IMR-90 (cell line): ENCODE measurements around the gene GRM8. TPM values are rescaled to one million over a fixed set of nuclear protein-coding genes. Genes with fewer than 3 reads are reported as not detected.
"Not testable (repeated sequence)": the region's sequence is repeated elsewhere in the genome, so short reads cannot be mapped to it uniquely, and the experiment has no call there.

Experiments
- ATAC-seq: fragments of 200-7000 bp; cut with Tn5 transposase; 2 replicates; pipeline ENCODE4 v1.9.1; 2020; ENCODE audit warnings: low read depth, mild to moderate bottlenecking, moderate library complexity
- BruUV-seq: library from RNA; stranded (reverse); fragments of 400-500 nt; replicated peaks from 2 replicates; lab custom pipeline; 2021; lab: Mats Ljungman, UMichigan
- CTCF ChIA-PET: fragments of 300-600 bp; formaldehyde crosslinking; extraction: SDS; loops from one replicate; lab custom pipeline; 2021; ENCODE audit warnings: antibody characterized with exemption; lab: Yijun Ruan, JAX
- POLR2A ChIA-PET: fragments of 300-600 bp; sonication (Branson Sonifier 250); formaldehyde crosslinking; loops from one replicate; lab custom pipeline; 2022; ENCODE audit warnings: antibody characterized with exemption; ENCODE audit not compliant: unreplicated experiment; lab: Charles Lee
- DNase-seq: peaks from one replicate; pipeline ENCODE4 v3.0.0; 2013
- H2AFZ ChIP-seq: replicated peaks from 2 replicates; pipeline ENCODE3; 2013; ENCODE audit warnings: low read length, mild to moderate bottlenecking; ENCODE audit not compliant: poor library complexity
- H2AK5ac ChIP-seq: 2 replicates; pipeline ENCODE4 v1.6.1; 2013; ENCODE audit warnings: low read depth, low read length, inconsistent platforms
- H2AK9ac ChIP-seq: replicated peaks from 2 replicates; pipeline ENCODE3; 2013; ENCODE audit warnings: mild to moderate bottlenecking, low read depth, low read length, moderate library complexity; ENCODE audit not compliant: poor library complexity
- H2BK120ac ChIP-seq: 2 replicates; pipeline ENCODE4 v1.6.1; 2013; ENCODE audit warnings: low read depth, low read length, inconsistent platforms
- H2BK15ac ChIP-seq: 3 replicates; pipeline ENCODE4 v1.6.1; 2013; ENCODE audit warnings: low read depth, low read length, inconsistent platforms
- H2BK20ac ChIP-seq: 2 replicates; pipeline ENCODE4 v1.6.1; 2013; ENCODE audit warnings: low read depth, mild to moderate bottlenecking, inconsistent platforms, low read length, moderate library complexity
- H2BK5ac ChIP-seq: 2 replicates; pipeline ENCODE4 v1.6.1; 2013; ENCODE audit warnings: mild to moderate bottlenecking, low read depth, low read length, inconsistent platforms; ENCODE audit not compliant: poor library complexity, severe bottlenecking
- H3K14ac ChIP-seq: replicated peaks from 2 replicates; pipeline ENCODE4 v1.6.1; 2013; ENCODE audit warnings: low read depth, low read length, inconsistent platforms
- H3K18ac ChIP-seq: 2 replicates; pipeline ENCODE4 v1.6.1; 2013; ENCODE audit warnings: low read depth, low read length, control low read depth
- H3K23ac ChIP-seq: 2 replicates; pipeline ENCODE4 v1.6.1; 2013; ENCODE audit warnings: low read depth, low read length, inconsistent platforms
- H3K27ac ChIP-seq: 2 replicates; pipeline ENCODE4 v1.5.1; 2013; ENCODE audit warnings: mild to moderate bottlenecking, control low read depth, low read length; ENCODE audit not compliant: insufficient read depth
- H3K27me3 ChIP-seq: 2 replicates; pipeline ENCODE4 v1.6.1; 2013; ENCODE audit warnings: low read length; ENCODE audit not compliant: control insufficient read depth, insufficient read depth
- H3K36me3 ChIP-seq: 2 replicates; pipeline ENCODE4 v1.6.1; 2013; ENCODE audit warnings: low read length, mixed read lengths; ENCODE audit not compliant: control insufficient read depth, insufficient read depth
- H3K4ac ChIP-seq: 2 replicates; pipeline ENCODE4 v1.6.1; 2013; ENCODE audit warnings: low read depth, low read length, inconsistent platforms
- H3K4me1 ChIP-seq: 2 replicates; pipeline ENCODE4 v1.6.1; 2013; ENCODE audit warnings: low read length, mixed read lengths; ENCODE audit not compliant: control insufficient read depth, insufficient read depth
- H3K4me2 ChIP-seq: 2 replicates; pipeline ENCODE4 v1.6.1; 2013; ENCODE audit warnings: low read depth, mild to moderate bottlenecking, control low read depth, low read length, moderate library complexity
- H3K4me3 ChIP-seq: 2 replicates; pipeline ENCODE4 v1.5.1; 2013; ENCODE audit warnings: low read depth, mild to moderate bottlenecking, control low read depth, low read length, moderate library complexity; ENCODE audit not compliant: insufficient read depth
- H3K56ac ChIP-seq: 2 replicates; pipeline ENCODE4 v1.6.1; 2013; ENCODE audit warnings: low read length, inconsistent platforms; ENCODE audit not compliant: insufficient read depth; ENCODE audit errors: extremely low read depth
- H3K79me1 ChIP-seq, 2 experiments: 2 replicates each; pipeline ENCODE4 v1.6.1; 2013; ENCODE audit warnings: low read length in 2 of 2, inconsistent platforms in 1 of 2, low read depth in 1 of 2
- H3K9ac ChIP-seq: 2 replicates; pipeline ENCODE4 v1.6.1; 2013; ENCODE audit warnings: low read depth, low read length, control low read depth
- H3K9me1 ChIP-seq: 2 replicates; pipeline ENCODE4 v1.6.1; 2013; ENCODE audit warnings: low read length, inconsistent platforms; ENCODE audit not compliant: insufficient read depth
- H3K9me3 ChIP-seq: 2 replicates; pipeline ENCODE4 v1.6.1; 2013; ENCODE audit warnings: low read length; ENCODE audit not compliant: control insufficient read depth, insufficient read depth
- H4K20me1 ChIP-seq: 2 replicates; pipeline ENCODE4 v1.6.1; 2013; ENCODE audit warnings: low read length, inconsistent platforms; ENCODE audit not compliant: insufficient read depth
- H4K5ac ChIP-seq: 2 replicates; pipeline ENCODE4 v1.6.1; 2013; ENCODE audit warnings: mild to moderate bottlenecking, low read depth, low read length, control low read depth
- H4K8ac ChIP-seq, 2 experiments: 2 replicates each; pipeline ENCODE4 v1.6.1; 2013; ENCODE audit warnings: low read depth in 2 of 2, low read length in 2 of 2, control low read depth in 1 of 2, inconsistent platforms in 1 of 2
- H4K91ac ChIP-seq: 2 replicates; pipeline ENCODE4 v1.6.1; 2013; ENCODE audit warnings: low read depth, low read length, inconsistent platforms; ENCODE audit not compliant: insufficient read depth
- WGBS, 2 experiments: methylation state at CpG; one replicate each; pipeline versions ENCODE4 v1.1.5 to v1.1.7; 2013; ENCODE audit warnings: missing lambda C conversion rate in 2 of 2; ENCODE audit not compliant: insufficient read length in 1 of 2; ENCODE audit errors: extremely low coverage in 2 of 2; 5-methylcytosine and 5-hydroxymethylcytosine counted together
- dilution Hi-C: fragments of 300-500 bp; cut with HindIII; formaldehyde crosslinking; loops from one replicate; pipeline ENCODE4 v1.14.3; 2018; ENCODE audit warnings: low sequenced_read_pairs; ENCODE audit not compliant: unreplicated experiment
- in situ Hi-C: fragments of 300-500 bp; cut with MboI; formaldehyde crosslinking; loops from 3 replicates; pipeline ENCODE4 v1.14.3; 2019; ENCODE audit warnings: low sequenced_read_pairs, inconsistent platforms, mixed read lengths
- intact Hi-C: fragments of 100-400 bp; cut with micrococcal nuclease; formaldehyde crosslinking; loops from 2 replicates; pipeline ENCODE4 v1.10.0; 2022
- polyA plus RNA-seq, 3 experiments: library from polyadenylated mRNA; depleted of rRNA; stranded (reverse); fragments of >200 nt; gene quantifications; 2 replicates each; pipeline ENCODE4 v1.2.3, GENCODE V29; 2012; ENCODE audit warnings: low replicate concordance in 1 of 3
- total RNA-seq: library from RNA; depleted of rRNA; stranded (reverse); fragments of >200 nt; gene quantifications from 2 replicates; pipeline ENCODE4 v1.2.3, GENCODE V29; 2012

GRM8 gene
- total and polyA plus RNA-seq, 2 of the 4 experiments (the other 2 are of a cell fraction), result not detected

DNA sequence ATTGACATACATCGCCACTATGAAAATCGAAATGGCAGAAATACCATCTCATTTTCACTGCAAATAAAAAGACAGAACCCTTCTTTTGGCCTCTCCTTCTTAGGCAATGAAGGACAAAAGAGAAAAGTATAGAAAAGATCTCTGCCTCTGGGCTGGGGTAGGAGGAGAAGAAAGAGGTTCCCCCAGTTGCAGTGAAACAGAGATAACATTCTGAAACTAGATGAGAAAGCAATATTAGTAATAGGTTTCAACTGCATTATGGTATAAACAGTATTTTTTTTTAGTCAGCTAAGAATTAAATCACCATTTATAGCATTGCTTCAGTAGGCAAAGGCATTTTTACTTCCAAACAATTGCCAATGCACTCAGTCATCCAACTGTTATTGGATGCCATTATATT, 347.5 kb downstream of the GRM8 start:
- H3K27ac ChIP-seq, H2AK5ac ChIP-seq, H3K27me3 ChIP-seq, in situ Hi-C loops, BruUV-seq, H2BK5ac ChIP-seq, dilution Hi-C loops, H3K4me3 ChIP-seq, H4K91ac ChIP-seq, H3K79me1 ChIP-seq, POLR2A ChIA-PET, H3K4me1 ChIP-seq, H2BK120ac ChIP-seq, H3K9me3 ChIP-seq, ATAC-seq, H3K9me1 ChIP-seq, H3K9ac ChIP-seq, H2BK20ac ChIP-seq, intact Hi-C loops, H4K8ac ChIP-seq, H3K23ac ChIP-seq, DNase-seq, H4K20me1 ChIP-seq, H4K5ac ChIP-seq, H2BK15ac ChIP-seq, H3K4ac ChIP-seq, H3K14ac ChIP-seq, H2AK9ac ChIP-seq, H3K56ac ChIP-seq, H3K4me2 ChIP-seq, CTCF ChIA-PET, H2AFZ ChIP-seq, H3K18ac ChIP-seq, H3K36me3 ChIP-seq: not testable (repeated sequence)
- no CpG with 5 or more reads among the region's 2 CpGs for WGBS, 2 experiments

DNA sequence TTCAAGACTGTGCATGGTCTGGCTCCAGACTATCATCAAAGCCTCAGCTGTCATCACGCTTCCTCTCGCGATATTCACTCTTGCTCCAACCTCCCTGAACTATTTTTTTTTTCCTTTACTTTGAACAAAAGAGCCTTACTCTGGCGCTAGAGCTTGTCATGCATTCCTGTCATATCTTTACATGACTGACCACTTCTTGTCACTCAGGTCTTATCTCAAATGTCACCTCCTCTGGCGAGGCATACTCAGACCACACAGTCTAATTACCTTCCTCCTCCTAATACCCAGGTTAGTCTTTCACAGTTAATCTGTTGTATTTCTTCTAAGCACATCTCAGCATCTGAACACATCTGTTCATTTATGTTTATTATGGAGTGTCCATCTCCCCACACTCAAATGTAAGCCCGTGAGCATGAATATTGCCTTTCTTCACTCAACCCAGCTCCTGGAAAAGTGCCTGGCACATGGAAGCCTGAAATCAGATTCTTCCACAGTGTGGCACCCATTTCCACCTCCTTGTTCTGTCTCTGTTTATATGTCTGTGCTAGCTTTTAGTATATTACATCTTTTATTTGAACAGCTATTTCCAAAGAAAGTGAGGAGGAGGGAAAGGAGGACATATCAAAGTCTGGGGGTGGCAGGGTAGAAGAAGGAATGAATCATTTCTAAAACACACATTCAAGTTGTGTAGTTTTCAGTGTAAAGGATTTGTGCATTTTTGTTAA, 351.5 kb downstream of the GRM8 start:
- H4K5ac ChIP-seq, H3K4me3 ChIP-seq, H3K23ac ChIP-seq, dilution Hi-C loops, H3K4ac ChIP-seq, H2BK5ac ChIP-seq, CTCF ChIA-PET, H4K91ac ChIP-seq, H3K14ac ChIP-seq, H3K27ac ChIP-seq, ATAC-seq, H3K4me2 ChIP-seq, H3K56ac ChIP-seq, H2BK20ac ChIP-seq, H3K9me3 ChIP-seq, H3K18ac ChIP-seq, H3K4me1 ChIP-seq, H3K27me3 ChIP-seq, H2BK15ac ChIP-seq, POLR2A ChIA-PET, H3K36me3 ChIP-seq, DNase-seq, H4K20me1 ChIP-seq, intact Hi-C loops, in situ Hi-C loops, BruUV-seq, H3K9ac ChIP-seq, H4K8ac ChIP-seq, H3K79me1 ChIP-seq, H2AK5ac ChIP-seq, H3K9me1 ChIP-seq, H2AK9ac ChIP-seq, H2AFZ ChIP-seq, H2BK120ac ChIP-seq: not testable (repeated sequence)
- 17% methylated on average over 1 of the region's 6 CpGs; no CpG with 5 or more reads in 1 of the 2 experiments for WGBS, 2 experiments
